Measurements from ENCODE around the gene LGALS7.
"Not testable (repeated sequence)": the region's sequence is repeated elsewhere in the genome, so short reads cannot be mapped to it uniquely, and the experiment has no call there.

LGALS7 gene

GRCh38 chr19:38765214-38765613 is 8.1 kb downstream of the LGALS7 start:
- DNase-seq (ENCODE audit: low spot score), result no peak
- in situ Hi-C loops (cut with MboI; ENCODE audit: low pct_unique_long_range_greater_than_20kb, low sequenced_read_pairs, unreplicated experiment), result no loop called here
- TF ChIP-seq, protein P1, sequence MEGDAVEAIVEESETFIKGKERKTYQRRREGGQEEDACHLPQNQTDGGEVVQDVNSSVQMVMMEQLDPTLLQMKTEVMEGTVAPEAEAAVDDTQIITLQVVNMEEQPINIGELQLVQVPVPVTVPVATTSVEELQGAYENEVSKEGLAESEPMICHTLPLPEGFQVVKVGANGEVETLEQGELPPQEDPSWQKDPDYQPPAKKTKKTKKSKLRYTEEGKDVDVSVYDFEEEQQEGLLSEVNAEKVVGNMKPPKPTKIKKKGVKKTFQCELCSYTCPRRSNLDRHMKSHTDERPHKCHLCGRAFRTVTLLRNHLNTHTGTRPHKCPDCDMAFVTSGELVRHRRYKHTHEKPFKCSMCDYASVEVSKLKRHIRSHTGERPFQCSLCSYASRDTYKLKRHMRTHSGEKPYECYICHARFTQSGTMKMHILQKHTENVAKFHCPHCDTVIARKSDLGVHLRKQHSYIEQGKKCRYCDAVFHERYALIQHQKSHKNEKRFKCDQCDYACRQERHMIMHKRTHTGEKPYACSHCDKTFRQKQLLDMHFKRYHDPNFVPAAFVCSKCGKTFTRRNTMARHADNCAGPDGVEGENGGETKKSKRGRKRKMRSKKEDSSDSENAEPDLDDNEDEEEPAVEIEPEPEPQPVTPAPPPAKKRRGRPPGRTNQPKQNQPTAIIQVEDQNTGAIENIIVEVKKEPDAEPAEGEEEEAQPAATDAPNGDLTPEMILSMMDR (IDR thresholded peaks at IDR 0.05; ENCODE audit: extremely low read depth, insufficient read depth, missing control alignments), result no peak

- DNase-seq (ENCODE audit: low spot score), result no peak
- TF ChIP-seq, protein P1 (IDR thresholded peaks at IDR 0.05; ENCODE audit: extremely low read depth, insufficient read depth, missing control alignments), result no peak
- in situ Hi-C loops (cut with MboI; ENCODE audit: low pct_unique_long_range_greater_than_20kb, low sequenced_read_pairs, unreplicated experiment), result no loop called here
These were observed 9.5 kb downstream of the LGALS7 start for GRCh38 chr19:38763795-38764220.

- in situ Hi-C loops (cut with MboI; ENCODE audit: low pct_unique_long_range_greater_than_20kb, low sequenced_read_pairs, unreplicated experiment); DNase-seq (ENCODE audit: low spot score): not testable (repeated sequence)
These were observed 11.4 kb downstream of the LGALS7 start for GRCh38 chr19:38761884-38762389.

- DNase-seq (ENCODE audit: low spot score); in situ Hi-C loops (cut with MboI; ENCODE audit: low pct_unique_long_range_greater_than_20kb, low sequenced_read_pairs, unreplicated experiment): not testable (repeated sequence)
These were observed 12.4 kb downstream of the LGALS7 start for GRCh38 chr19:38760805-38761517.

- TF ChIP-seq, protein P1 (IDR thresholded peaks at IDR 0.05; ENCODE audit: extremely low read depth, insufficient read depth, missing control alignments), result no peak
These were observed 13.7 kb downstream of the LGALS7 start for GRCh38 chr19:38759590-38760003.

DNA sequence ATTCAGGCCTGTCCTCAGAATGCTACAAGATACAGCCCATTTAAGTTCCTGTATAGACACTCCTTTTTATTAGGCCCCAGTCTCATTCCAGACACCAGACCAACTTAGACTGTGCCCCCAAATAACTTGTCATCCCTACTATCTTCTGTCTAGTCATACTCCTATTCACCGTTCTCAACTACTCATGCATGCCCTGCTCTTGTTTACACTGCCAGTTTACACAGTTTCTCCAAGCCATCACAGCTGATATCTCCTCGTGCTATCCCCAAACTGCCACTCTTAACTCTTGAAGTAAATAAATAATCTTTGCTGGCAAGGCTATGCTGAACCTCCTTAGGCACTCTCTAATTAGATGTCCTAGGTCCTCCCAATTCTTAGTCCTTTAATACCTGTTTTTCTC is 19.1 kb downstream of the LGALS7 start:
- DNase-seq (ENCODE audit: low spot score); in situ Hi-C loops (cut with MboI; ENCODE audit: low pct_unique_long_range_greater_than_20kb, low sequenced_read_pairs, unreplicated experiment): not testable (repeated sequence)

More at GRCh38 chr19:38759590-38760003, 13.7 kb downstream of the LGALS7 start:
- in situ Hi-C loops (cut with MboI; ENCODE audit: low pct_unique_long_range_greater_than_20kb, low sequenced_read_pairs, unreplicated experiment), result no loop called here
- no peak for DNase-seq (ENCODE audit: low spot score)

- DNase-seq (ENCODE audit: low spot score); in situ Hi-C loops (cut with MboI; ENCODE audit: low pct_unique_long_range_greater_than_20kb, low sequenced_read_pairs, unreplicated experiment): not testable (repeated sequence)
These were observed 19.5 kb downstream of the LGALS7 start for GRCh38 chr19:38753783-38754182.

GRCh38 chr19:38745316-38745715 is 28.0 kb downstream of the LGALS7 start:
- in situ Hi-C loops (cut with MboI; ENCODE audit: low pct_unique_long_range_greater_than_20kb, low sequenced_read_pairs, unreplicated experiment), result loop anchor here (25.0 kb wide), 1 partner anchor 167 kb away; the partner anchor contains the start of gene CCER2
- TF ChIP-seq, protein P1 (IDR thresholded peaks at IDR 0.05; ENCODE audit: extremely low read depth, insufficient read depth, missing control alignments), result no peak
- peak; percentile 6 for DNase-seq (ENCODE audit: low spot score)

DNA sequence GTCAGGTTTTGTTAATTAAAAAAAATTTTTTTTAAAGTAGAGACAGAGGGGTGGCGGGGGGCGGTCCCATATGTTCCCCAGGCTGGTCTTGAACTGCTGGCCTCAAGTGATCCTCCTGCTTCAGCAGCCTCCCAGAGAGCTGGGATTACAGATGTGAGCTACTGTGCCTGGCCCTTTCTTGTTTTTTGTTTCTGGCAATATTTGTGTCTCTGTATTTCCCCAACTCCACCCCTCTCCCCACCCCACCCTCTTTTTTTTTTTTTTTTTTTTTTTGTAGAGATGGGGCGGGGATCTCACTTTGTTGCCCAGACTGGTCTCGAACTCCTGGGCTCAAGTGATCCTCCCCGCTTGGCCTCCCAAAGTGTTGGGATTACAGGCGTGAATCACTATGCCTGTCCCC is 28.4 kb downstream of the LGALS7 start:
- TF ChIP-seq, protein P1 (IDR thresholded peaks at IDR 0.05; ENCODE audit: extremely low read depth, insufficient read depth, missing control alignments), result no peak
- DNase-seq (ENCODE audit: low spot score), result no peak
- in situ Hi-C loops (cut with MboI; ENCODE audit: low pct_unique_long_range_greater_than_20kb, low sequenced_read_pairs, unreplicated experiment), result loop anchor here (25.0 kb wide), 1 partner anchor 167 kb away; the partner anchor contains the start of gene CCER2

All from GM13977 (cell line).